ENCODE results near the gene STARD13. TPM values are rescaled to one million over a fixed set of nuclear protein-coding genes. Genes with fewer than 3 reads are reported as not detected.

The STARD13 gene
- total RNA-seq, 2 donors from 2014 or later = 43.9 to 47.1 TPM

DNA sequence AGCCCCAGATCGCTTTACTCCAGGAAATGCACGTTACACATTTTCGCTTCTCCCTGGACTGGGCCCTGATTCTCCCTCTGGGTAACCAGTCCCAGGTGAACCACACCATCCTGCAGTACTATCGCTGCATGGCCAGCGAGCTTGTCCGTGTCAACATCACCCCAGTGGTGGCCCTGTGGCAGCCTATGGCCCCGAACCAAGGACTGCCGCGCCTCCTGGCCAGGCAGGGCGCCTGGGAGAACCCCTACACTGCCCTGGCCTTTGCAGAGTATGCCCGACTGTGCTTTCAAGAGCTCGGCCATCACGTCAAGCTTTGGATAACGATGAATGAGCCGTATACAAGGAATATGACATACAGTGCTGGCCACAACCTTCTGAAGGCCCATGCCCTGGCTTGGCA lies 224.7 kb downstream of the STARD13 start:
- DNase-seq (ENCODE audit: low spot score) = no peak
- TF ChIP-seq, protein P1, sequence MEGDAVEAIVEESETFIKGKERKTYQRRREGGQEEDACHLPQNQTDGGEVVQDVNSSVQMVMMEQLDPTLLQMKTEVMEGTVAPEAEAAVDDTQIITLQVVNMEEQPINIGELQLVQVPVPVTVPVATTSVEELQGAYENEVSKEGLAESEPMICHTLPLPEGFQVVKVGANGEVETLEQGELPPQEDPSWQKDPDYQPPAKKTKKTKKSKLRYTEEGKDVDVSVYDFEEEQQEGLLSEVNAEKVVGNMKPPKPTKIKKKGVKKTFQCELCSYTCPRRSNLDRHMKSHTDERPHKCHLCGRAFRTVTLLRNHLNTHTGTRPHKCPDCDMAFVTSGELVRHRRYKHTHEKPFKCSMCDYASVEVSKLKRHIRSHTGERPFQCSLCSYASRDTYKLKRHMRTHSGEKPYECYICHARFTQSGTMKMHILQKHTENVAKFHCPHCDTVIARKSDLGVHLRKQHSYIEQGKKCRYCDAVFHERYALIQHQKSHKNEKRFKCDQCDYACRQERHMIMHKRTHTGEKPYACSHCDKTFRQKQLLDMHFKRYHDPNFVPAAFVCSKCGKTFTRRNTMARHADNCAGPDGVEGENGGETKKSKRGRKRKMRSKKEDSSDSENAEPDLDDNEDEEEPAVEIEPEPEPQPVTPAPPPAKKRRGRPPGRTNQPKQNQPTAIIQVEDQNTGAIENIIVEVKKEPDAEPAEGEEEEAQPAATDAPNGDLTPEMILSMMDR (IDR thresholded peaks at IDR 0.05) = no peak
- Histone ChIP-seq H3K27me3 (replicated peaks; ENCODE audit: insufficient read depth) (no peaks in the 10 kb centered on the region), H3K4me3 (no peak overlapping the region), H3K4me1 (ENCODE audit: control insufficient read depth in 1 of 2, low read depth in 2 of 2) (no peaks in the 10 kb centered on the region), H3K36me3 (no peaks in the 10 kb centered on the region), H3K9me3 (no peaks in the 10 kb centered on the region), H3K27ac (no peak overlapping the region)
- ATAC-seq (ENCODE audit: insufficient number of reproducible peaks, low FRiP score, low read depth) = no peak

DNA sequence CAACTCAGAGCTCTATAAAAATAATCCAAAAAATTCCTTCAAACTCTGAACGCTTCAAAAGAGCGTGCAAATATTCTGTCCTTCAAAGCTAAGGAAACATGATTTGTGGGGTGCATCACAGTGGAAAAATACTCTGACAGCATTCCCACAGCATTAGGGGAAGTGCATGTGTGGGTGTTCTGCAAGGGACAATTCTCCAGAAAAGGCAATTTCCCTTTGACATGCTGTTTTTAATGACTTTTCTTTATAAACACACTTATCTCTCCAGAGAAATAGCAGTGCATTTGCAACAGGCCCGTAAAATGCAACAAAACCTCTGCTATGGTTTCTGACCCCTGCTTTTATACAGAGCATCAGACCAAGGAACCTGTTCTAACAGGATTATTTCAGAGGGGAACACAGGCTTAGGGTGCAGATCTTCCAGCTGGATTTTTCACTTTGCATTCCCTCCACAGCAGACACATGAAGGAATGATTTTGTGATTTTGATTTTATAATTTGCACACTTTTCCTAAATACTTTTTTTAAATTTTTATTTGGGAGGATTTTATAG lies 226.7 kb downstream of the STARD13 start:
- H3K4me3 ChIP-seq = no peak overlapping the region
- H3K27ac ChIP-seq = no peak overlapping the region
- H3K9me3 ChIP-seq = no peaks in the 10 kb centered on the region
- TF ChIP-seq, protein P1 (IDR thresholded peaks at IDR 0.05) = no peak
- no peaks in the 10 kb centered on the region for H3K27me3 ChIP-seq (replicated peaks; ENCODE audit: insufficient read depth)
- DNase-seq (ENCODE audit: low spot score) (no peak), ATAC-seq (ENCODE audit: insufficient number of reproducible peaks, low FRiP score, low read depth) (no peak)
- H3K36me3 ChIP-seq = no peaks in the 10 kb centered on the region
- H3K4me1 ChIP-seq (ENCODE audit: control insufficient read depth in 1 of 2, low read depth in 2 of 2) = no peaks in the 10 kb centered on the region

DNA sequence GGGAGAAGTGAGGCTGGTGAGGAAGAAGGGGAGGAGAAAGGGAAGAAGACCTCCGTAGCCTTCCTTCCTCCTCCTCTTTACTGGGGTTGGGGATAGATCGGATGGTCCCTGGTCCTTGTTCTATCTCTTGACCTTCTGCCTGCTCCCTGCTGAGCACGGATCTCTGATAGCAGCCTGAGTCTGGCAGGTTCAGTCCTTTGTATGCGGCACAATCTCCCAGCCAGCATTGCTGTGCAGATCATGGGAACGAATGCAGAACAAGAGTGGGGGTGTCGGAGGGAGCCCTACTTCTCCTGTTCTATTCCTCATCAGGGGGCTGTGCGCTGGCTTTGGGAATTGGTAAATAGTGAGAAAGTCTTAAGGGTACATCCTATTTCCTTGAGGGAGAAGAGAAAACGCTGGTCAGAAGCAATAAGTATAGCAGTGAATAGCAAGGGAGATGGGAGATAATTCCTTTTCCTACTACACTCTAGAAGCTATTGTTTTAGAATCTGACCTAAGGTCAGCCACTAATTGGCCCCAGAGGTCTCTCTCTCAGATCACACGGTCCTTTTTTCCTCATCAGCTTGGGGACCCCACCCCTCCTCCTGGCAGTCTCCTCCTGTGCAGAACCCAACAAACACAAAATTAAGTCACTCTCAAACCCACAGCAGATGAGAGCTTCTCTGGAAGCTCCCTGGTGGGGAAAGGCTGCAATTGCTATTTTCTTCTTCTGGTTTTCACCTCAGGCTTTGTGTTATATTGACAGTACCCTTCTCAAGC lies 228.4 kb downstream of the STARD13 start:
- Histone ChIP-seq H3K27me3 (replicated peaks; ENCODE audit: insufficient read depth) (no peaks in the 10 kb centered on the region), H3K27ac (no peak overlapping the region), H3K9me3 (no peaks in the 10 kb centered on the region), H3K36me3 (no peaks in the 10 kb centered on the region), H3K4me1 (ENCODE audit: control insufficient read depth in 1 of 2, low read depth in 2 of 2) (peaks cover 3 to 9% of the 10 kb centered on the region in 2 donors), H3K4me3 (no peak overlapping the region)
- no peak for DNase-seq (ENCODE audit: low spot score)
- TF ChIP-seq, protein P1 (IDR thresholded peaks at IDR 0.05) = peak; percentile 25
- ATAC-seq (ENCODE audit: insufficient number of reproducible peaks, low FRiP score, low read depth) = no peak

DNA sequence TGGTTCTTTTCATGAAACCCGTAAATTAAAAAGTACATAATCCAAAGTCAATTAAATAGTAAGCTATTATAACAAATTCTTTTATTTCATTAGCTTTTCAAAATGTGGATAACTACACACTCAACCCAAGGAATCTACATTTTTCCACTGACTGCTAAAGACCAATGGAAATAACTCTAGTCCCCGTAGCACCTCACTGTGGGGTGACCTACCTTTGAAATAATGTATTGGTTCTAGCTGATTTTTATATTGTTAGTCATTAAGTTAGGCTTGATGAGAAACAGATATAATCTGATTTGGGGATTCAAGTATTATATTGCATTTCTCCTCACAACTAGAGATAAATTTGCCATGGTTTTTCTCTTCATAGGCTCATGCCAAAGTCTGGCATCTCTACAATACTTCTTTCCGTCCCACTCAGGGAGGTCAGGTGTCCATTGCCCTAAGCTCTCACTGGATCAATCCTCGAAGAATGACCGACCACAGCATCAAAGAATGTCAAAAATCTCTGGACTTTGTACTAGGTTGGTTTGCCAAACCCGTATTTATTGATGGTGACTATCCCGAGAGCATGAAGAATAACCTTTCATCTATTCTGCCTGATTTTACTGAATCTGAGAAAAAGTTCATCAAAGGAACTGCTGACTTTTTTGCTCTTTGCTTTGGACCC lies 232.0 kb downstream of the STARD13 start:
- Histone ChIP-seq H3K9me3 (no peaks in the 10 kb centered on the region), H3K4me1 (ENCODE audit: control insufficient read depth in 1 of 2, low read depth in 2 of 2) (peaks cover 3 to 13% of the 10 kb centered on the region in 2 donors), H3K27ac (no peak overlapping the region), H3K36me3 (no peaks in the 10 kb centered on the region), H3K27me3 (replicated peaks; ENCODE audit: insufficient read depth) (no peaks in the 10 kb centered on the region), H3K4me3 (no peak overlapping the region)
- no peak for DNase-seq (ENCODE audit: low spot score)
- TF ChIP-seq, protein P1 (IDR thresholded peaks at IDR 0.05) = no peak
- ATAC-seq (ENCODE audit: insufficient number of reproducible peaks, low FRiP score, low read depth) = no peak
